Fibroblast of villous mesenchyme (primary cell): Measurements from ENCODE around the gene MPHOSPH10. TPM values are rescaled to one million over a fixed set of nuclear protein-coding genes. Genes with fewer than 3 reads are reported as not detected.
A peak's percentile ranks its signal among the peaks of the same experiment; 100 is the strongest.
"Not testable (repeated sequence)": the region's sequence is repeated elsewhere in the genome, so short reads cannot be mapped to it uniquely, and the experiment has no call there.

ENCODE experiments used
- DNase-seq: peaks from one replicate; pipeline ENCODE4 v3.0.0-alpha.2; 2010; ENCODE audit warnings: low read depth
- H3K4me3 ChIP-seq: 2 replicates; pipeline ENCODE4 v1.5.1; 2011; ENCODE audit warnings: low read depth, mild to moderate bottlenecking, low read length
- CTCF ChIP-seq: IDR thresholded peaks from 2 replicates; pipeline ENCODE4 v1.5.1; 2012; ENCODE audit warnings: low read depth, mild to moderate bottlenecking, low read length; ENCODE audit not compliant: insufficient read depth
- total RNA-seq: library from RNA; depleted of rRNA; stranded (reverse); fragments of >200 nt; gene quantifications from 2 replicates; pipeline ENCODE4 v1.2.3, GENCODE V29; 2012

The MPHOSPH10 gene
- total RNA-seq, result 17.1 and 18.1 TPM in 2 replicates

GRCh38 chr2:71130152-71130904, at the start of gene MPHOSPH10, which contains the start of gene MCEE:
Gene MPHOSPH10, plus strand, starts transcription at chr2:71130634. Its CDS starts 32 bp downstream, at chr2:71130666.
Gene MCEE, minus strand, starts transcription at chr2:71130229. Its CDS starts 10 bp downstream, at chr2:71130219.
- no peak for TF ChIP-seq CTCF
- peak; percentile 93 for DNase-seq
- peak within 1 kb of the TSS; percentile 89 for H3K4me3 ChIP-seq

GRCh38 chr2:71082402-71083252, 47.8 kb upstream of the MPHOSPH10 start:
- no peak for DNase-seq
- TF ChIP-seq CTCF, result no peak
- H3K4me3 ChIP-seq, result no peak overlapping the region

- not testable (repeated sequence) for H3K4me3 ChIP-seq, DNase-seq
Observed at GRCh38 chr2:71083297-71083696, 47.1 kb upstream of the MPHOSPH10 start.

DNA sequence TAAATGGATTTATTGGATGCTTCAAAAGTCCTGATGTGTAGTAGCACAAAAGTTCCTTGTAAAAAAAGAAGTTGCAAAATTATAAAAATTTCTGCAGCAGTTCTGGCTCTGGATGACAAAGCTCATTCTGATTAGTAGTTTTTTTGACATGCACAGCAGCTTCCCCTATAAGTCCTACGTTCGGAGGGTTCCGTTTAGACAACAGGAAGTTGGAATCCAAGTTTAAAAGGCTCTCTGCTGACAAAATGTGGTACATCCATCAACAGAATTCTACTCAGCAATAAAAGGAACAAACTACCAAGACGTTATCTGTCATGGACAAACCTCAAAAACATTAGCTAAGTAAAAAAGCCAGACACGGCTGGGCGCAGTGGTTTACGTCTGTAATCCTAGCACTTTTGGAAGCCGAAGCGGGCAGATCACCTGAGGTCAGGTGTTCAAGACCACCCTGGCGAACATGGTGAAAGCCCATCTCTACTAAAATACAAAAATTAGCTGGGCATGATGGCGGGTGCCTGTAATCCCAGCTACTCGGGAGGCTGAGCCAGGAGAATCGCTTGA, 46.6 kb upstream of the MPHOSPH10 start:
- DNase-seq, result not testable (repeated sequence)
- H3K4me3 ChIP-seq, result peak overlapping the region; percentile 40

DNA sequence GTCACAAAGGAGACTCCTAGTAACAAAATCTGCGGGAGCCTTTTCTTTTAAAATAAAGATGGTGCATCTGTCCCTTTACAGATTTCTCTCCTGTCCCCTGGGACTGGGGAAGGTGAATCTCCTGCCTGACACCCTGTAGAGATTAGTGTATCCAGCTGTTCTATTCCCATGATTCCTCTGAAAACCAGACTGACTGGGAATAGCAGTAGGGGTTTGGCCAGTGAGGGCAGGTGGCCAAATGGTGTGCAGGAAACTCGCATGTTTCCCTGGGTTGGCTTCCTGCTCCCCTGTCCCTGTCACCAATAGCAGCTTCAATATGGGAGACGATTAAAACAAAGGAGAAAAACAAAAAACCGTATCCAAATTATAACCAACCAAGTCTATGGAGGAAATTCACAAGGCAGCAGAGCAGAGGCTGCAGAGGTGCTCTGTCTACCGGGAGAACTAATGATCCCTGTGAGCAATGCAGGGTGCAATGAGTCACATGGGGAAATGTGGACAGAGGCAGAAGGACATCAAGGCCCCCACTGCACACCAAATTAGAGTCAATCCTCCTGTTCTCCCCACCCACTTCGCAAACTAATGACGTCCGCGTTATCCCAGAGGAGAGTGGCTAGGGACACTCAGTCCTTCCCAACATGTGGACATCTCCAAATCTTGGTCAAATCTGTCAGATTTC, 45.0 kb upstream of the MPHOSPH10 start:
- H3K4me3 ChIP-seq, DNase-seq: not testable (repeated sequence)

DNA sequence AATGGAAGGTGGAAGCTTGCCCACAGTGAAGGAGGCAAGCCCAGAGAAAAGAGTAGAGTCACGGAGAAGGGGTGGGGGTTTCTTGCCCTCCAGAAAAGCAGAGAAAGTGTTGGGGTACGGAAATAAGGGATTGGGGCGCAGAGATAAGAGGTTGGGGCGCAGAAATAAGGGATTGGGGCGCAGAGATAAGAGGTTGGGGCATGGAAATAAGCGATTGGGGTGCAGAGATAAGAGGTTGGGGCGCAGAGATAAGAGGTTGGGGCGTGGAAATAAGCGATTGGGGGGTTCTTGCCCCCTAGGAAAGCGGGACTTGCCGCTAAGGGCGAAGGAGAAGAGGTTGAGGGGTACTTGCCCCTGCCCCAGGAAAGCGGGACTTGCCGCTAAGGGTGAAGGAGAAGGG, 41.0 kb upstream of the MPHOSPH10 start:
- DNase-seq, H3K4me3 ChIP-seq: not testable (repeated sequence)

DNA sequence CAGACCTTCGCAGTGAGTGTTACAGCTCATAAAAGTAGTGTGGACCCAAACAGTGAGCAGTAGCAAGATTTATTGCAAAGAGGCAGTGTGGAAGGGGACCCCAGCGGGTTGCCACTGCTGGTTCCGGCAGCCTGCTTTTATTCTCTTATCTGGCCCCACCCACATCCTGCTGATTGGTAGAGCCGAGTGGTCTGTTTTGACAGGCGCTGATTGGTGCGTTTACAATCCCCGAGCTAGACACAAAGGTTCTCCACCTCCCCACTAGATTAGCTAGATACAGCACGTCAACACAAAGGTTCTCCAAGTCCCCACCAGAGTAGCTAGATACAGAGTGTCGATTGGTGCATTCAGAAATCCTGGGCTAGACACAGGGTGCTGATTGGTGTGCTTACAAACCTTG, 38.6 kb upstream of the MPHOSPH10 start:
- not testable (repeated sequence) for DNase-seq, H3K4me3 ChIP-seq

- H3K4me3 ChIP-seq, DNase-seq: not testable (repeated sequence)
Observed at GRCh38 chr2:71092491-71093260, 37.8 kb upstream of the MPHOSPH10 start.

DNA sequence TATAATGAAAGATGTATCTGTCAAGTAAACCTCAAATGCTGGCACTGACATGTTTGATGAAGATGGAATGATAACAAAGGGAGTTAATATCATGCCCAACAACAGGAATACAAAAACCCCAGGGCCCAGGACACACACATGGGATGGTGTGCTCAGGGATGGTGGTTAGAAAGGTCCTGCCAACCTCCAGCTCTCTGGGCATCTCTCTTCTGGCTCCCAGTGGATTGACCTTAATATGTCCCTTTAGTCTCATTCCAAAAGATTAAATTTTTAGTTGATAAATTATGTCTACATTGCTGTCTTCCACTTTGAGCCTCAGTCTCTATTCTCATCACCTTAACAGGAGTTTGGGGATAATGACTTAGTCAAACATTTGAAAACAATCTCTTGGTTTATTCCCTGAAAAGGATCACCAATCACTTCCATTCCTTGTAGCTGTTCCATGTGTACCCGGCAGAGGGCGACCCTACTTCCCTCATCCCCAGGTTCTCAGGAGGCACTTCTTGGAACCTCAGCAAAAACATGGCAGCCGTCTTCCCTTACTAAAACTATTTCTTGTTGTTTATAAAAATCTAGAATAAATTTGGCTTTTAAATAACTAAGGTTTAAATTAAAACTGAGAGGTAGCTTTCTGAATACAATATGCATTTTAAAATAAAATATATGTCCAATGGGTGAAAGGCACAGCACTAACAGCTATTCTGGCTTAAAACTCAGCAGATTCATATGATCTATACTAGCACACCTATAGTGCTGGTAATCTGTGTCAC, 30.1 kb upstream of the MPHOSPH10 start:
- TF ChIP-seq CTCF, result peak; percentile 68
- no peak overlapping the region for H3K4me3 ChIP-seq
- DNase-seq, result peak; percentile 62
